K562 (cell line): Measurements from ENCODE around the gene LSS. TPM values are rescaled to one million over a fixed set of nuclear protein-coding genes. Genes with fewer than 3 reads are reported as not detected.
A peak's percentile ranks its signal among the peaks of the same experiment; 100 is the strongest.

Source experiments
- ASH1L ChIP-seq: fragments of 450-650 bp; IDR thresholded peaks from 2 replicates; pipeline ENCODE4 v1.6.1; 2018; ENCODE audit warnings: borderline replicate concordance, mild to moderate bottlenecking, low read depth; ENCODE audit not compliant: partially characterized antibody
- E4F1 ChIP-seq: fragments of 250-450 bp; sonication (Bioruptor Pico); IDR thresholded peaks from 2 replicates; pipeline ENCODE4 v1.5.0; 2021; ENCODE audit warnings: mild to moderate bottlenecking, borderline replicate concordance
- NBN ChIP-seq: fragments of 450-650 bp; IDR thresholded peaks from 2 replicates; pipeline ENCODE4 v1.6.1; 2016; ENCODE audit warnings: low read depth, mild to moderate bottlenecking
- polyA plus RNA-seq, 8 experiments: library from polyadenylated mRNA; depleted of rRNA in 4 of 8; stranded (reverse) in 5 of 8; unstranded in 3 of 8; fragments of >200 nt; fragmentation: Nextera tagmentation in 2 of 8; fragmentation: Illumina TruSeq in 1 of 8; extraction: Ambion mirVana in 2 of 8; extraction: Trizol in 1 of 8; gene quantifications; 2 replicates each; pipeline versions ENCODE4 v1.2.1 to v1.2.3, GENCODE V29; 2011 to 2014; ENCODE audit warnings: inconsistent platforms in 1 of 8, missing spikeins in 1 of 8
- total RNA-seq, 7 experiments: library from RNA; depleted of rRNA in 6 of 7; stranded (reverse); fragments of >200 nt in 6 of 7; fragmentation: Illumina TruSeq in 2 of 7; extraction: Trizol in 2 of 7; gene quantifications; 2 replicates each; pipeline versions ENCODE4 v1.2.1 to v1.2.3, GENCODE V29; 2011 to 2021; ENCODE audit warnings: low replicate concordance in 1 of 7
- TF ChIP-seq, protein P1 (sequence below): fragments of 450-650 bp; formaldehyde crosslinking; IDR thresholded peaks from 2 replicates; pipeline ENCODE4 v1.4.0; 2022; ENCODE audit warnings: missing genetic modification characterization

Gene LSS
- total and polyA plus RNA-seq, 9 of the 15 experiments (the other 6 are each of a cell fraction or from before 2014, with no cell fraction given), result 2.2 to 89.5 (median 37.4) TPM

DNA sequence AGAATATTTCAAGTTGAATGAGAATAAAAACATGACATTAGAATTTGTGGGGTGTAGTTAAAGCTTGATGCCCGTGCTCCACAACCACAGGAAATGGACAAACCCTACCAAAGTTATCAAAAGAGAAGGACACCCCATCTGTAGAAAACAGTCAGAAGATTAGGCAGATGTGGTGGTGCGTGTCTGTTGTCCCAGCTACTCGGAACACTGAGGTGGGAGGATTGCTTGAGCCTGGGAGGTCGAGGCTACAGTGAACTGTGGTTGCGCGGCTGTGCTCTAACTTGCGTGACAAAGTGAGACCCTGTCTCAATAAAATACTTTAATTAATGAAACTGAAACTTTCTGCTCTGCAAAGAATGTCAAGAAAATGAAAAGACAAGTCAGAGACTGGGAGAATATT is 42.9 kb downstream of the LSS start (continued):
- TF ChIP-seq, protein P1, sequence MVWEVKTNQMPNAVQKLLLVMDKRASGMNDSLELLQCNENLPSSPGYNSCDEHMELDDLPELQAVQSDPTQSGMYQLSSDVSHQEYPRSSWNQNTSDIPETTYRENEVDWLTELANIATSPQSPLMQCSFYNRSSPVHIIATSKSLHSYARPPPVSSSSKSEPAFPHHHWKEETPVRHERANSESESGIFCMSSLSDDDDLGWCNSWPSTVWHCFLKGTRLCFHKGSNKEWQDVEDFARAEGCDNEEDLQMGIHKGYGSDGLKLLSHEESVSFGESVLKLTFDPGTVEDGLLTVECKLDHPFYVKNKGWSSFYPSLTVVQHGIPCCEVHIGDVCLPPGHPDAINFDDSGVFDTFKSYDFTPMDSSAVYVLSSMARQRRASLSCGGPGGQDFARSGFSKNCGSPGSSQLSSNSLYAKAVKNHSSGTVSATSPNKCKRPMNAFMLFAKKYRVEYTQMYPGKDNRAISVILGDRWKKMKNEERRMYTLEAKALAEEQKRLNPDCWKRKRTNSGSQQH (CRISPR knock-in tag), result 0 out of 2 replicates have a peak, but pooled peaks have one; percentile 4
- TF ChIP-seq E4F1 (CRISPR knock-in tag) (no peak), ASH1L (no peak), NBN (0 out of 2 replicates have a peak, but pooled peaks have one; percentile 7)
